Astrocyte (in vitro differentiated cells and primary cell): ENCODE results near the gene SCGB3A1. TPM values are rescaled to one million over a fixed set of nuclear protein-coding genes. Genes with fewer than 3 reads are reported as not detected.

Experiments used
- DNase-seq: peaks from one replicate; pipeline ENCODE4 v3.0.0-alpha.2; 2010; ENCODE audit warnings: low read depth
- FAIRE-seq: peaks from 2 replicates; lab custom pipeline; 2011; peaks lifted over from hg19 to GRCh38; lab: Jason Lieb, UNC
- H2AFZ ChIP-seq: 2 replicates; pipeline ENCODE4 v1.6.0; 2012; ENCODE audit warnings: low read depth, low read length, inconsistent platforms
- H3K27ac ChIP-seq: 2 replicates; pipeline ENCODE4 v1.5.1; 2011; ENCODE audit warnings: low read depth, low read length, inconsistent platforms
- H3K27me3 ChIP-seq: 2 replicates; pipeline ENCODE4 v1.6.0; 2011; ENCODE audit warnings: low read length, inconsistent platforms; ENCODE audit not compliant: insufficient read depth
- H3K36me3 ChIP-seq: 2 replicates; pipeline ENCODE4 v1.5.1; 2011; ENCODE audit warnings: low read length, inconsistent platforms; ENCODE audit not compliant: insufficient read depth
- H3K4me1 ChIP-seq: 2 replicates; pipeline ENCODE4 v1.5.1; 2011; ENCODE audit warnings: low read length, inconsistent platforms; ENCODE audit not compliant: insufficient read depth
- H3K4me2 ChIP-seq: 2 replicates; pipeline ENCODE4 v1.6.0; 2012; ENCODE audit warnings: low read length, inconsistent platforms
- H3K4me3 ChIP-seq: 2 replicates; pipeline ENCODE4 v1.5.1; 2011; ENCODE audit warnings: low read depth, mild to moderate bottlenecking, low read length, inconsistent platforms; ENCODE audit not compliant: insufficient read depth
- H3K79me2 ChIP-seq: 2 replicates; pipeline ENCODE4 v1.6.0; 2012; ENCODE audit warnings: mild to moderate bottlenecking, low read length, inconsistent platforms; ENCODE audit not compliant: insufficient read depth
- H3K9ac ChIP-seq: 2 replicates; pipeline ENCODE4 v1.6.0; 2012; ENCODE audit warnings: mild to moderate bottlenecking, low read length, inconsistent platforms
- H3K9me3 ChIP-seq: 2 replicates; pipeline ENCODE4 v1.5.1; 2012; ENCODE audit warnings: low read depth, mild to moderate bottlenecking, low read length, inconsistent platforms; ENCODE audit not compliant: insufficient read depth
- H4K20me1 ChIP-seq: 2 replicates; pipeline ENCODE4 v1.6.0; 2012; ENCODE audit warnings: low read length, inconsistent platforms; ENCODE audit not compliant: insufficient read depth
- H3K27ac Mint-ChIP-seq: one replicate; pipeline ENCODE4 v1.8.0; 2021; ENCODE audit warnings: mild to moderate bottlenecking, mixed read lengths; ENCODE audit not compliant: unreplicated experiment
- H3K27me3 Mint-ChIP-seq: one replicate; pipeline ENCODE4 v1.8.0; 2021; ENCODE audit warnings: low read depth, mixed read lengths; ENCODE audit not compliant: unreplicated experiment
- H3K36me3 Mint-ChIP-seq: one replicate; pipeline ENCODE4 v1.8.0; 2021; ENCODE audit warnings: low read depth, mixed read lengths; ENCODE audit not compliant: unreplicated experiment
- H3K4me1 Mint-ChIP-seq: one replicate; pipeline ENCODE4 v1.8.0; 2021; ENCODE audit warnings: low read depth, mixed read lengths; ENCODE audit not compliant: unreplicated experiment
- H3K4me3 Mint-ChIP-seq: one replicate; pipeline ENCODE4 v1.8.0; 2021; ENCODE audit warnings: mild to moderate bottlenecking, moderate library complexity, mixed read lengths; ENCODE audit not compliant: unreplicated experiment
- H3K9me3 Mint-ChIP-seq: one replicate; pipeline ENCODE4 v1.8.0; 2021; ENCODE audit warnings: mild to moderate bottlenecking, mixed read lengths; ENCODE audit not compliant: unreplicated experiment
- EZH2 ChIP-seq: IDR thresholded peaks from 2 replicates; pipeline ENCODE4 v1.6.1; 2012; ENCODE audit warnings: mild to moderate bottlenecking, low read length, inconsistent platforms; ENCODE audit not compliant: insufficient read depth
- total RNA-seq: library from RNA; stranded (reverse); gene quantifications from 2 replicates; pipeline ENCODE4 v1.2.1, GENCODE V29; 2021
- TF ChIP-seq, protein P1 (sequence below): IDR thresholded peaks from 2 replicates; pipeline ENCODE4 v1.5.1; 2011; ENCODE audit warnings: low read depth, mild to moderate bottlenecking, inconsistent platforms, low read length, moderate library complexity; ENCODE audit not compliant: insufficient read depth

SCGB3A1 gene
- total RNA-seq, 1 donor from 2014 or later, result not detected

DNA sequence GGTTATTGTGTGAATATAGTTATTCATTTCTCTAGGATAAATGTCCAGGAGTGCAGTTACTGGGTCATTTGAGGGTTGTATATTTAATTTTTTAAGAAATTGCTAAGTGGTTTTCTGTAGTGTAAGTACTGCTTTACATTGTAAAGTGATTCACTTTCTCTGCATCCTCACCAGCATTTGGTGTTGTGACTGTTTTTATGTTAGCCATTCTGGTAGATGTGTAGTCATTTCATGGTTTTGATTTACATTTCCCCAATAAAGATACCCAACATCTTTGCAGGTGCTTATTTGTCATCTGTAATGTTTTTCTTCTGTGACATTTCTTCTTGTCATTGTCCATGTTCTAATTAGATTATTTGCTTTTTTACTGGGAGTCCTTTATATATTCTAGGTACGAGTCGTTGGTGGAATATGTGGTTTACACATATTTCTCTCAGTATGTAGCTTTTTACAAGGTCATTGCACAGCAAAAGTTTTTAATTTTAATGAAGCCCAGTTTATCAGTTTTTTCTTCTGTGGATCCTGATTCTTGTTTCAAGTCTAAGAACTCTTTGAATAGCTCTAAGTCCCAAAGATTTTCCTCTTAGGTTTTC, 34.0 kb downstream of the SCGB3A1 start:
- H3K27ac Mint-ChIP-seq, result peak overlapping the region; percentile 59
- Histone ChIP-seq H3K36me3 (peaks cover 8% of the 10 kb centered on the region), H3K27me3 (no peaks in the 10 kb centered on the region), H3K9me3 (no peaks in the 10 kb centered on the region), H3K4me1 (no peaks in the 10 kb centered on the region), H3K27ac (no peak overlapping the region), H3K4me3 (no peak overlapping the region), H3K79me2 (peaks cover 49% of the 10 kb centered on the region), H3K4me2 (no peak overlapping the region), H3K9ac (no peak overlapping the region), H4K20me1 (peaks cover 54% of the 10 kb centered on the region), H2AFZ (no peak overlapping the region)
- peaks cover 15% of the 10 kb centered on the region for H3K36me3 Mint-ChIP-seq
- FAIRE-seq (no peak), DNase-seq (no peak)
- H3K4me1 Mint-ChIP-seq, result peaks cover 25% of the 10 kb centered on the region
- no peak for TF ChIP-seq EZH2
- TF ChIP-seq, protein P1, sequence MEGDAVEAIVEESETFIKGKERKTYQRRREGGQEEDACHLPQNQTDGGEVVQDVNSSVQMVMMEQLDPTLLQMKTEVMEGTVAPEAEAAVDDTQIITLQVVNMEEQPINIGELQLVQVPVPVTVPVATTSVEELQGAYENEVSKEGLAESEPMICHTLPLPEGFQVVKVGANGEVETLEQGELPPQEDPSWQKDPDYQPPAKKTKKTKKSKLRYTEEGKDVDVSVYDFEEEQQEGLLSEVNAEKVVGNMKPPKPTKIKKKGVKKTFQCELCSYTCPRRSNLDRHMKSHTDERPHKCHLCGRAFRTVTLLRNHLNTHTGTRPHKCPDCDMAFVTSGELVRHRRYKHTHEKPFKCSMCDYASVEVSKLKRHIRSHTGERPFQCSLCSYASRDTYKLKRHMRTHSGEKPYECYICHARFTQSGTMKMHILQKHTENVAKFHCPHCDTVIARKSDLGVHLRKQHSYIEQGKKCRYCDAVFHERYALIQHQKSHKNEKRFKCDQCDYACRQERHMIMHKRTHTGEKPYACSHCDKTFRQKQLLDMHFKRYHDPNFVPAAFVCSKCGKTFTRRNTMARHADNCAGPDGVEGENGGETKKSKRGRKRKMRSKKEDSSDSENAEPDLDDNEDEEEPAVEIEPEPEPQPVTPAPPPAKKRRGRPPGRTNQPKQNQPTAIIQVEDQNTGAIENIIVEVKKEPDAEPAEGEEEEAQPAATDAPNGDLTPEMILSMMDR, result no peak
- H3K9me3 Mint-ChIP-seq, result no peaks in the 10 kb centered on the region
- H3K27me3 Mint-ChIP-seq, result no peaks in the 10 kb centered on the region
- no peak overlapping the region for H3K4me3 Mint-ChIP-seq

DNA sequence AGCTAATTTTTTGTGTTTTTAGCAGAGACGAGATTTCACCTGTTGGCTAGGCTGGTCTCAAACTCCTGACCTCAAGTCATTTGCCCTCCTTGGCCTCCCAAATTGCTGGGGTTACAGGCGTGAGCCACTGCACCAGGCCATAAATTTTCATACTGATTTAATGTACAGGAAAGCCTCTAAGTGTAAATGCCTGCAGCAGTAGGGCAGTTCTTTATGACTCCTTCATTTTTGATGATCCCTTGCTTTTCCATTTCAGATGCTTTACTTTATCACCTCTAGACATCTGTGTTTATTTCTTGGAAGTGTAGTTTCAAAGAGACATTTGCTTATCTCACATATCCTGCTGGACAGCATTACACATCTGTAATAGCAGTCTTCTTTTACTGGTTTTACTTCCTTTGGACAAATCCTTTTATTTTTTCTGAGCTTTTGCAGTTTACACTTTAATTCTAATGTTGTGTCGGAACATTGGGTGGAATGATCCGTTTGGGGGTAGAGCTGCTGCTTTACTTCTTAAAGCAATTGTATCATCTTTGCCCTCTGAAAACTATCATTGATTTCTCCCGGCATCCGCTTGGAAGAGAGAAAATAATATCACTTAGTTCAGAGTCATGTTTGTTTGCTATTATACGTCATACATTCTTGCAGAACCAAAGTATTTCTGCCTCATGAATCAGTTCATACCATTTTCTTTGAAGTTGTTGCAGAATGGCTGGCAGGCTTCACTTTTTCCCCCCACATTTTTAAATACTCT, 36.0 kb downstream of the SCGB3A1 start:
- Mint-ChIP-seq H3K27ac (no peak overlapping the region), H3K4me1 (peaks cover 25% of the 10 kb centered on the region), H3K36me3 (peaks cover 13% of the 10 kb centered on the region), H3K27me3 (no peaks in the 10 kb centered on the region), H3K4me3 (no peak overlapping the region), H3K9me3 (no peaks in the 10 kb centered on the region)
- Histone ChIP-seq H3K9me3 (no peaks in the 10 kb centered on the region), H3K27me3 (no peaks in the 10 kb centered on the region), H3K4me3 (no peak overlapping the region), H3K4me1 (no peaks in the 10 kb centered on the region), H3K9ac (no peak overlapping the region), H2AFZ (no peak overlapping the region), H3K4me2 (peak overlapping the region; percentile 50), H3K36me3 (peaks cover 8% of the 10 kb centered on the region), H3K27ac (no peak overlapping the region), H4K20me1 (peaks cover 43% of the 10 kb centered on the region), H3K79me2 (peaks cover 41% of the 10 kb centered on the region)
- peak; percentile 62 for DNase-seq
- TF ChIP-seq, protein P1, result no peak
- TF ChIP-seq EZH2, result no peak
- no peak for FAIRE-seq

DNA sequence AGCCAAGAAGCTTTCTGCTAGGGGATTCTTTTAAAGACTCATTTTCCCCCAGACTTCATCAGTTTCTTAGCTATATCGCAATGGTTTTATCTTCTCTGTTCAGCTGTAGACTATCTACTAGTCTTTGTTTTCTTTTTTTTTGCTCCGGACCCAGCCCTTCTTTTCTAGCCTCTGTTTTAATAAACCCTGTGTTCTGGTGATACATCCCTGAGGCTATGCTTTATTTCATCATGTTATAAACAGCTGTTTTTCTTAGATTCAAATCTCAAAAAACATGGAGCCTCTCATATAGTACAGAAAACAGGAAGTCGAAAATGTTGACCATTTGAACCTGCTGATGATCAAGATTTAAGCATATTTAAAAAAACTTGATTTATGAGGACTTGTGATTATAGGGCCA, 37.8 kb downstream of the SCGB3A1 start:
- DNase-seq, result no peak
- Histone ChIP-seq H3K4me2 (no peak overlapping the region), H3K4me1 (no peaks in the 10 kb centered on the region), H3K9me3 (no peaks in the 10 kb centered on the region), H3K27ac (no peak overlapping the region), H3K9ac (no peak overlapping the region), H3K36me3 (peaks cover 8% of the 10 kb centered on the region), H2AFZ (no peak overlapping the region), H4K20me1 (peaks cover 38% of the 10 kb centered on the region), H3K79me2 (peaks cover 37% of the 10 kb centered on the region), H3K27me3 (no peaks in the 10 kb centered on the region), H3K4me3 (no peak overlapping the region)
- H3K4me3 Mint-ChIP-seq, result no peak overlapping the region
- peaks cover 23% of the 10 kb centered on the region for H3K4me1 Mint-ChIP-seq
- TF ChIP-seq, protein P1, result no peak
- TF ChIP-seq EZH2, result no peak
- no peaks in the 10 kb centered on the region for H3K27me3 Mint-ChIP-seq
- H3K36me3 Mint-ChIP-seq, result peaks cover 17% of the 10 kb centered on the region
- no peaks in the 10 kb centered on the region for H3K9me3 Mint-ChIP-seq
- FAIRE-seq, result no peak
- no peak overlapping the region for H3K27ac Mint-ChIP-seq
